ENCODE results near the gene RPL28. TPM values are rescaled to one million over a fixed set of nuclear protein-coding genes. Genes with fewer than 3 reads are reported as not detected.
"Not testable (repeated sequence)": the region's sequence is repeated elsewhere in the genome, so short reads cannot be mapped to it uniquely, and the experiment has no call there.

The RPL28 gene
- total RNA-seq, 4 donors from 2014 or later = 20.7 to 1,084 (median 431) TPM

GRCh38 chr19:55447421-55448174 is 61.9 kb downstream of the RPL28 start:
- Histone ChIP-seq H3K9me3 (no peaks in the 10 kb centered on the region), H3K27ac (no peak overlapping the region), H3K36me3 (no peaks in the 10 kb centered on the region), H3K27me3 (peaks cover 18 to 45% of the 10 kb centered on the region in 2 donors), H3K4me3 (no peak overlapping the region), H3K4me1 (peaks cover 0 to 17% of the 10 kb centered on the region in 2 donors)
- no peak for DNase-seq
- intact Hi-C loops (cut with DNase I; ENCODE audit: low total_unique reads) = no loop called here
- TF ChIP-seq CTCF (IDR thresholded peaks at IDR 0.05) (no peak), POLR2A (IDR thresholded peaks at IDR 0.05) (no peak)

- intact Hi-C loops (cut with DNase I; ENCODE audit: low total_unique reads); H3K9me3 ChIP-seq; H3K27ac ChIP-seq; H3K4me3 ChIP-seq; DNase-seq; H3K36me3 ChIP-seq: not testable (repeated sequence)
- Histone ChIP-seq H3K4me1 (peaks cover 0 to 18% of the 10 kb centered on the region in 2 donors), H3K27me3 (peaks cover 18 to 42% of the 10 kb centered on the region in 2 donors)
Observed at GRCh38 chr19:55448175-55448490, 62.4 kb downstream of the RPL28 start.

GRCh38 chr19:55449469-55449868 is 63.7 kb downstream of the RPL28 start:
- no peak overlapping the region for H3K4me3 ChIP-seq
- intact Hi-C loops (cut with DNase I; ENCODE audit: low total_unique reads) = no loop called here
- no peaks in the 10 kb centered on the region for H3K9me3 ChIP-seq
- peaks cover 0 to 18% of the 10 kb centered on the region in 2 donors for H3K4me1 ChIP-seq
- no peak for TF ChIP-seq POLR2A (IDR thresholded peaks at IDR 0.05)
- DNase-seq = no peak
- H3K27ac ChIP-seq = no peak overlapping the region
- H3K27me3 ChIP-seq = peaks cover 18 to 32% of the 10 kb centered on the region in 2 donors
- H3K36me3 ChIP-seq = no peaks in the 10 kb centered on the region

DNA sequence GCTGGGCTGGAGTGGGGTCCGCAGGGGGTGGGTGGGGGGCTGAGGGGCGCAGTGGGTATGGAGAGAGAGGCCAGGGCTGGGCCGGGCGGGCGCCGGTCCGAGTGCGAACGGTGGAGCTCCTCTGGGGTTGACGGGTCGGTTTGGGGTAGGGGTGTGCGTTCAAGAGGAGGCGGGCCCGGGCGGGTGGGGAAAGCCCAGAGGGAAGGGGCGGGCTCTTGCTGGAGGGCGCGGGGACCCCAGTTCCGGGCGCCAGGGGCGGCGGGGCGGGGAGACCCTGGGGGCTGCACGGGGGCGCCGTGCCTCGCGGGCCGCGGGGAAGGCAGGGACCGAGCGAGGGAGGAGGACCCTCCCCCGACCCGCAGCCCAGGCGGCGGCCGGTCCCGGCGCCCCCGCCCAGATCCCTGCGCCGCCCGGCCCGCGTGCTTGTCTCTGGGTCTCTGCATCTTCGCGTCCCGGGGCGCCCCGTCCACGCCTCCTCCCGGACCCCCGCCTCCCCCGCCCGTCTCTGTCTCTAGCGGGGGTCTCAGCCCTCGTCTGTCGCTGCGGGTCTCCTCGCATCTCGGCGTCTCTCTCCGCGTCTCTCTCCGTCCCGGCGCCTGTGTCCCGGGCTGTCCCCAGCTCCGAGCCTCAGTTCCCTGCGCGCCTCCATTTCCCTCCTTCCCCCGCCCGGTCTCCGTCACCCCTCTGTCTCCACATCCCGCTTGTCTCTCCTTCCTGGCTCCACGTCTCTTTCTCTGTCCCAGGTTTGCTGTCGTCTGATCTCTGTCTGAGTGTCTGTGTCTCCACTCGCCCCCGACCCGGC is 65.6 kb downstream of the RPL28 start:
- no peaks in the 10 kb centered on the region for H3K9me3 ChIP-seq
- peaks cover 0 to 18% of the 10 kb centered on the region in 2 donors for H3K4me1 ChIP-seq
- TF ChIP-seq CTCF (IDR thresholded peaks at IDR 0.05) (no peak), POLR2A (IDR thresholded peaks at IDR 0.05) (no peak)
- peaks cover 18 to 24% of the 10 kb centered on the region in 2 donors for H3K27me3 ChIP-seq
- DNase-seq = no peak
- H3K27ac ChIP-seq = no peak overlapping the region
- no peaks in the 10 kb centered on the region for H3K36me3 ChIP-seq
- intact Hi-C loops (cut with DNase I; ENCODE audit: low total_unique reads) = loop anchor here (10.0 kb wide), 1 partner anchor 167 kb away; the partner anchor contains the start of genes BRSK1 and HSPBP1
- H3K4me3 ChIP-seq = no peak overlapping the region

DNA sequence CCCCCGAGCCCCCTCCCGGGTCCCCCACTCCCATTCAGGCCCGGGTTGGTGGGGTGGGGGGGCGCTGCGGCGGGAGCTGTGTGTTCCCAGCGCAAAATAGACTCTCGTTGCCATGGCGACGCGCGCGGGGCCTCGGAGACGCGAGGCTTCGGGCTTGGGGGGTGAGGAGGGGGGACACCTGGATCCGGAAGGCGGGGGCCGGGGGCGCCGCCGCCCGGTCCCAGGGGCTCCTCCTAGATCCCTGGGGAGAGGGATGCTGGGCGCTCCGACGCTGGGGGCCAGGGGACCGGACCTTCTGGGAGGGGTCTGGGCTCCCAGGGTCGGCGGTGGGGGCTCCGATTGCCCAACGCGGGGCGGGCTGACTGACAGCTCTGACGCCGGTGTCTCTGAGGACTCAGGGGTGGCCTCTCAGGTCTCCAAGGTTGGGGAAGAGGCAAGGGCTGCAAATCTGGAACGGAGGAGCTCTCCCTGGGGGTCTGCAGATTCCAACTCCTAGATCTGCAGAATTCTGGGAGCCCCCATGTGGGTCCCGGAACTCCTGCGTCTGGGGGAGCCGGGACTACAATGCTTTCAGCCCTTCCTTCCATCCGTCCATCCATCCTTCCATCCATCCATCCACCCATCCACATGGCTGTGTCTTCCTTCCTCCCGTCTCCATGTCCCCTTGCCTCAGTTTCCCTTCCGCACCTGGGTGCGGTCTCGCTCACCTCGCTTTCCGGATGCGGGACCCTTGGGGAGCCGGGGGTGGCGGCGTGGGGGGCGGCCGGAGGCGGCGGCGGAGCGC is 66.4 kb downstream of the RPL28 start:
- intact Hi-C loops (cut with DNase I; ENCODE audit: low total_unique reads) = loop anchor here (10.0 kb wide), 1 partner anchor 167 kb away; the partner anchor contains the start of genes BRSK1 and HSPBP1
- Histone ChIP-seq H3K4me3 (no peak overlapping the region), H3K27ac (no peak overlapping the region), H3K27me3 (peaks cover 18 to 24% of the 10 kb centered on the region in 2 donors), H3K4me1 (peaks cover 0 to 18% of the 10 kb centered on the region in 2 donors), H3K36me3 (no peaks in the 10 kb centered on the region), H3K9me3 (no peaks in the 10 kb centered on the region)
- TF ChIP-seq CTCF (IDR thresholded peaks at IDR 0.05) (no peak), POLR2A (IDR thresholded peaks at IDR 0.05) (no peak)
- no peak for DNase-seq

Other genes starting within 250 kb of the RPL28 start
- gene TNNT1, start 236.7 kb upstream of the RPL28 start, total RNA-seq = 1 to 10 TPM in 2 of 4 donors, not detected in 2; 2.5 to 9.3 TPM
- 1 to 10 TPM in 1 of 4 donors, under 1 TPM in 1, not detected in 2; 0.55 to 3.3 TPM for gene TNNI3, start 228.2 kb upstream of the RPL28 start, total RNA-seq
- 1 to 10 TPM in 3 of 4 donors, not detected in 1; 3.1 to 4.4 (median 3.9) TPM for gene DNAAF3, start 219.3 kb upstream of the RPL28 start, total RNA-seq
- gene SYT5, start 205.6 kb upstream of the RPL28 start, total RNA-seq = under 1 TPM in 1 of 4 donors, not detected in 3; 0.35 TPM
- 1 to 10 TPM in 2 of 4 donors, under 1 TPM in 1, not detected in 1; 0.29 to 3.8 (median 3.2) TPM for gene PTPRH, start 176.4 kb upstream of the RPL28 start, total RNA-seq
- gene TMEM86B, start 157.2 kb upstream of the RPL28 start, total RNA-seq = 1 to 10 TPM in 3 of 4 donors, not detected in 1; 1.8 to 7.9 (median 2.4) TPM
- 10 to 100 TPM in 2 of 4 donors, 1 to 10 TPM in 2; 5.6 to 70.4 (median 16.3) TPM for gene PPP6R1, start 126.9 kb upstream of the RPL28 start, total RNA-seq
- 10 to 100 TPM in 3 of 4 donors, 1 to 10 TPM in 1; 1.3 to 37.4 (median 25.6) TPM for gene HSPBP1, start 105.8 kb upstream of the RPL28 start, total RNA-seq
- gene BRSK1, start 101.9 kb upstream of the RPL28 start, total RNA-seq = 10 to 100 TPM in 2 of 4 donors, 1 to 10 TPM in 1, not detected in 1; 4.1 to 17.1 (median 12.0) TPM
- gene TMEM150B, start 60.6 kb upstream of the RPL28 start, total RNA-seq = 1 to 10 TPM in 1 of 4 donors, not detected in 3; 2.6 TPM
- gene KMT5C, start 46.1 kb upstream of the RPL28 start, total RNA-seq = 10 to 100 TPM; 12.4 to 65.6 (median 15.9) TPM
- 1 to 10 TPM in 1 of 4 donors, under 1 TPM in 1, not detected in 2; 0.14 to 4.6 TPM for gene COX6B2, start 31.2 kb upstream of the RPL28 start, total RNA-seq
- under 1 TPM in 1 of 4 donors, not detected in 3; 0.18 TPM for gene GARIN5B, start 22.7 kb upstream of the RPL28 start, total RNA-seq
- 1 to 10 TPM in 1 of 4 donors, not detected in 3; 1.6 TPM for gene IL11, start 15.5 kb upstream of the RPL28 start, total RNA-seq
- gene TMEM190, start 9.1 kb upstream of the RPL28 start, total RNA-seq = 1 to 10 TPM in 1 of 4 donors, not detected in 3; 1.1 TPM
- gene TMEM238, start 1.6 kb upstream of the RPL28 start, total RNA-seq = 1 to 10 TPM in 1 of 4 donors, under 1 TPM in 1, not detected in 2; 0.83 to 2.3 TPM
- gene UBE2S, start 21.9 kb downstream of the RPL28 start, total RNA-seq = 100 to 1,000 TPM in 1 of 4 donors, 10 to 100 TPM in 2, 1 to 10 TPM in 1; 3.2 to 141 (median 21.5) TPM
- not detected for gene SHISA7, start 57.4 kb downstream of the RPL28 start, total RNA-seq
- 10 to 100 TPM in 3 of 4 donors, 1 to 10 TPM in 1; 1.2 to 78.6 (median 23.8) TPM for gene ISOC2, start 75.7 kb downstream of the RPL28 start, total RNA-seq
- gene C19orf85, start 78.8 kb downstream of the RPL28 start, total RNA-seq = not detected
- 10 to 100 TPM in 2 of 4 donors, 1 to 10 TPM in 1, not detected in 1; 1.0 to 29.5 (median 11.9) TPM for gene ZNF628, start 90.7 kb downstream of the RPL28 start, total RNA-seq
- gene NAT14, start 99.3 kb downstream of the RPL28 start, total RNA-seq = 10 to 100 TPM; 16.8 to 44.3 (median 19.6) TPM
- 10 to 100 TPM in 3 of 4 donors, 1 to 10 TPM in 1; 5.0 to 50.8 (median 36.0) TPM for gene SSC5D, start 102.5 kb downstream of the RPL28 start, total RNA-seq
- not detected for gene SBK2, start 151.2 kb downstream of the RPL28 start, total RNA-seq
- under 1 TPM in 2 of 4 donors, not detected in 2; 0.34 to 0.35 TPM for gene SBK3, start 159.6 kb downstream of the RPL28 start, total RNA-seq
- gene ZNF579, start 194.9 kb downstream of the RPL28 start, total RNA-seq = 10 to 100 TPM in 1 of 4 donors, 1 to 10 TPM in 1, not detected in 2; 4.4 to 21.9 TPM
- gene FIZ1, start 213.6 kb downstream of the RPL28 start, total RNA-seq = 10 to 100 TPM in 1 of 4 donors, 1 to 10 TPM in 1, under 1 TPM in 2; 0.26 to 19.3 (median 2.4) TPM
- gene ZNF524, start 214.4 kb downstream of the RPL28 start, total RNA-seq = 10 to 100 TPM in 3 of 4 donors, 1 to 10 TPM in 1; 5.4 to 20.4 (median 14.6) TPM
- 10 to 100 TPM in 1 of 4 donors, 1 to 10 TPM in 2, not detected in 1; 2.0 to 24.2 (median 3.2) TPM for gene ZNF865, start 219.7 kb downstream of the RPL28 start, total RNA-seq
- gene ZNF784, start 238.6 kb downstream of the RPL28 start, total RNA-seq = 1 to 10 TPM; 4.1 to 9.6 (median 7.4) TPM

Measured in uterus (tissue), 4 donors.